Activated naive CD4-positive, alpha-beta T cell treated with anti-CD3 and anti-CD28 coated beads, Interleukin-2, amount 50 U/mL, for 24 hours (primary cell): Measurements from ENCODE around the gene SALL1.

Source experiments
- H3K27ac Mint-ChIP-seq: one replicate; pipeline ENCODE4 v1.8.0; 2021; ENCODE audit warnings: mild to moderate bottlenecking, mixed read lengths
- H3K27me3 Mint-ChIP-seq: one replicate; pipeline ENCODE4 v1.8.0; 2021; ENCODE audit warnings: mixed read lengths
- H3K36me3 Mint-ChIP-seq: one replicate; pipeline ENCODE4 v1.8.0; 2021; ENCODE audit warnings: mixed read lengths
- H3K4me1 Mint-ChIP-seq: one replicate; pipeline ENCODE4 v1.8.0; 2021; ENCODE audit warnings: mixed read lengths
- H3K4me3 Mint-ChIP-seq: one replicate; pipeline ENCODE4 v1.8.0; 2021; ENCODE audit warnings: mild to moderate bottlenecking, mixed read lengths
- H3K9me3 Mint-ChIP-seq: one replicate; pipeline ENCODE4 v1.8.0; 2021; ENCODE audit warnings: mixed read lengths

Gene SALL1

GRCh38 chr16:51150888-51151320 lies at the start of gene SALL1:
TSS of gene SALL1 (minus strand) at chr16:51151270. CDS start at chr16:51151241, 29 bp downstream.
- Mint-ChIP-seq H3K4me3 (no peak within 1 kb of the TSS), H3K4me1 (peaks cover 5% of the 10 kb centered on the region), H3K27ac (no peak within 1 kb of the TSS), H3K27me3 (peaks cover 47% of the 10 kb centered on the region), H3K9me3 (no peaks in the 10 kb centered on the region), H3K36me3 (no peaks in the 10 kb centered on the region)

DNA sequence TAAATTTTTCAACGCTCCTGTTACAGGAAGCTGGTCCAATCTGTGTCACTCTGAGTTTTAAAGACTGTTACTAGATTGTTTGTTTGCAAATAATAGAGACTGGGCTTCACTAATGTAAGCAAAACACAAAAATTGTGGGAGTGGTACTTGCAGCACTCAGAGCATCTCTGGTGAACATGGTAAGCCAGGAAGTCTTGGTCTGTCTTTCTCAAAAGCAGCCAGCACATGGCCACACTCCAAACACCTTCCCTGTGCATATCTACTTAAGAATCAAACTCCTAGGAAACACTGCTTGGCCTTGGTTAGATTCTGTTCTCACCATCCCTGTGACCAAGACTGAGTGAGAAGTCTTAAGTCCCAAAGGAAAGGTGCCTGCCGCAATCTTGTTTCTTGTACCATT lies 49.7 kb upstream of the SALL1 start:
- Mint-ChIP-seq H3K9me3 (peaks cover 5% of the 10 kb centered on the region), H3K27ac (no peak overlapping the region), H3K4me3 (no peak overlapping the region), H3K4me1 (no peaks in the 10 kb centered on the region), H3K27me3 (peaks cover 1% of the 10 kb centered on the region), H3K36me3 (no peaks in the 10 kb centered on the region)

DNA sequence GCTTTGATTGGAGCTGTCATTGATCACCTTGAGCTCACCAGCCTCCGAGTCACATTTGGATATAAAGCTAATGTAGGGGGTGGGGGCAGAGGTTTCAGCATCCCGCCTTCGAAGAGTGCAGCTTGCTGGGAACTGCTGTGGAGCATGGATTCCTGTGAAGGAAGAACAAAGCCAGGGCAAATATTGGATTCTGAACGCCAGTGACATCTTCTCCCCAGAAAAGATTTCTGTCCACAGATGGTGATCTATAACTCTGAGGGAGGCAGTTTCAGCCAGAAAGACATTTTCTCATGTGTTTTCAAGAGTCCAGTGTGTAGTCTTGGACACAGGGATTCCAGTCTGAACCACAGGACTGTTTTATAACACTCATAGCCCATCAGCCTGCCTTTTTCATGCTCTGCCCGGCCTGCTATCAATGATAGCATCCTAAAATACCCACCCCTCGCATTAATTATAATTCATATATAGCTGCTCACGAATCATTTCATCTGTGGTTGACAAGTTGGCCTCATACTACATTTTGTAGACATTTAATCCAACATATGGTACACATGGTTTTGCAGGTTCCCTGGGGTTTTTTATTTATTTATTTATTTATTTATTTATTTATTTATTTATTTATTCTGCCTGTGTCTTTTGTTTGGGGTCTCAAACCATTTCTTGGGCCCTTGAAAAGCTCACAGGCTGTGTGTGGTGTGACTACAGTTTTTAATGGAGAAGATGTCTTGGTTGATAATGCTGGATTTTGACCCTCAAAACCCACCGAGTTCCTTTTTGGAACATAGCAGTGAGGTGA lies 47.1 kb upstream of the SALL1 start:
- Mint-ChIP-seq H3K9me3 (peaks cover 5% of the 10 kb centered on the region), H3K27me3 (peaks cover 1% of the 10 kb centered on the region), H3K36me3 (no peaks in the 10 kb centered on the region), H3K4me1 (no peaks in the 10 kb centered on the region), H3K4me3 (no peak overlapping the region), H3K27ac (no peak overlapping the region)

- no peaks in the 10 kb centered on the region for H3K9me3 Mint-ChIP-seq
- no peak overlapping the region for H3K4me3 Mint-ChIP-seq
Measured at GRCh38 chr16:51193879-51194278, 42.8 kb upstream of the SALL1 start.

GRCh38 chr16:51184702-51185433 lies 33.8 kb upstream of the SALL1 start:
- H3K36me3 Mint-ChIP-seq: no peaks in the 10 kb centered on the region
- H3K4me3 Mint-ChIP-seq: no peak overlapping the region
- no peaks in the 10 kb centered on the region for H3K4me1 Mint-ChIP-seq
- peaks cover 1% of the 10 kb centered on the region for H3K27me3 Mint-ChIP-seq
- no peaks in the 10 kb centered on the region for H3K9me3 Mint-ChIP-seq
- H3K27ac Mint-ChIP-seq: no peak overlapping the region

More at GRCh38 chr16:51193879-51194278, 42.8 kb upstream of the SALL1 start:
- Mint-ChIP-seq H3K36me3 (no peaks in the 10 kb centered on the region), H3K27ac (no peak overlapping the region), H3K4me1 (no peaks in the 10 kb centered on the region), H3K27me3 (peaks cover 1% of the 10 kb centered on the region)

DNA sequence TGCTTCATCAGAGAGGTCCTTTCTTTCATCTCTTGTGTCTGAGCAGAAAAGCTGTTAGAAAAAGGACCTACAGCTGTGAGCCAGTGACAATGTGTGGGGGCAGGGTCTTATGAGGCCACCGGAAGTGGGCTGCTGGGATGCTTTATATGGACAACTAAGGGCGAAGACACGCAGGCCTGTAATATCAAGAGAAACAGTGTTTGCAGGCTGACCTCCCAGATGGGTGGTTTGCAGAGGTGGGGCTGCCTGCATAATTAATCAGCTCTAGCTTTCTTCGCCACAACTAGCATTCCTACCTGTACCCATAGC lies 30.4 kb upstream of the SALL1 start:
- Mint-ChIP-seq H3K27me3 (peaks cover 1% of the 10 kb centered on the region), H3K27ac (no peak overlapping the region), H3K4me1 (no peaks in the 10 kb centered on the region), H3K9me3 (no peaks in the 10 kb centered on the region), H3K4me3 (no peak overlapping the region), H3K36me3 (no peaks in the 10 kb centered on the region)

GRCh38 chr16:51180719-51181502 lies 29.8 kb upstream of the SALL1 start:
- no peak overlapping the region for H3K27ac Mint-ChIP-seq
- no peaks in the 10 kb centered on the region for H3K4me1 Mint-ChIP-seq
- no peaks in the 10 kb centered on the region for H3K36me3 Mint-ChIP-seq

GRCh38 chr16:51175081-51175480 lies 24.0 kb upstream of the SALL1 start:
- H3K4me1 Mint-ChIP-seq: no peaks in the 10 kb centered on the region
- no peaks in the 10 kb centered on the region for H3K27me3 Mint-ChIP-seq
- no peaks in the 10 kb centered on the region for H3K36me3 Mint-ChIP-seq
- H3K27ac Mint-ChIP-seq: no peak overlapping the region
- no peaks in the 10 kb centered on the region for H3K9me3 Mint-ChIP-seq
- no peak overlapping the region for H3K4me3 Mint-ChIP-seq

More at GRCh38 chr16:51180719-51181502, 29.8 kb upstream of the SALL1 start:
- Mint-ChIP-seq H3K4me3 (no peak overlapping the region), H3K27me3 (peaks cover 1% of the 10 kb centered on the region), H3K9me3 (no peaks in the 10 kb centered on the region)

DNA sequence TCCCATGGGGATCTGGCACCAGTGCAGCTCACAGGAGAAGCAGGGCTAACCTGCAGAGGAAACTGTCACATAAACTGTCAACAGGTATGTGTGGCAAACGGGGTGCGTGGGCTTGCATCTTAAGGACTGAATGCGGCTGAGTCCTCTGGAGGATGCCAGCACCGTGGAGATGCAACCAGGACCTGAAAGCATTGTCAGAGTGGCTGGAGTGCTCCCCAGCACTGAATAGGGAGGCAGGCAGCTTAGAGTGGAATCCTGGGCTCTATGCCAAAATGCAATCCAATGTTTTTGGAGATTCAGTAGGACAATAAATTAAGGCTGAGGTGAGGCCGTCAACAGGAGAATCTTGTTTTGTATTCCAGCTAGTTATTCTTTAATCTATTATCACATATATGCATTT lies 21.3 kb upstream of the SALL1 start:
- Mint-ChIP-seq H3K36me3 (no peaks in the 10 kb centered on the region), H3K27me3 (no peaks in the 10 kb centered on the region), H3K9me3 (no peaks in the 10 kb centered on the region), H3K4me1 (no peaks in the 10 kb centered on the region), H3K4me3 (no peak overlapping the region), H3K27ac (no peak overlapping the region)

DNA sequence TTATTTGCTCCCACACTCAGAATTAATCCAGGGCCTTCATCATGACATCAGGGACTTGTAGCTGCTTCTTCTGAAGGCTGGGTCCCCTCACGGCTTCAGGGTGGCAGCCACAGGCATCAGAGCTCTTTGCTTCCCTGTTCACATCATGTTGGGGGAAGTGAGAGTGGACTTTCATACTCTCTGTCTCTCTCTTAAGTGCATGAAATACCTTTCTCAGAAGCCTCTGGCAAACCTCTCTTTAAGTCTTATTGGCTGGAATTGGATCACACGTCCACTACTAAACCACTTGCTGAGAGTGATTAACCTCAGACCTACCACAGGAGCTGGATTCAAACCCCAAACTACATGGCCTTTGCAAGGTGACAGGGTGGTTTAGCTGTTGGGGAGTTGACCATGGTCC lies 17.7 kb upstream of the SALL1 start:
- Mint-ChIP-seq H3K4me1 (no peaks in the 10 kb centered on the region), H3K27me3 (no peaks in the 10 kb centered on the region), H3K4me3 (no peak overlapping the region), H3K9me3 (no peaks in the 10 kb centered on the region), H3K27ac (no peak overlapping the region), H3K36me3 (no peaks in the 10 kb centered on the region)

DNA sequence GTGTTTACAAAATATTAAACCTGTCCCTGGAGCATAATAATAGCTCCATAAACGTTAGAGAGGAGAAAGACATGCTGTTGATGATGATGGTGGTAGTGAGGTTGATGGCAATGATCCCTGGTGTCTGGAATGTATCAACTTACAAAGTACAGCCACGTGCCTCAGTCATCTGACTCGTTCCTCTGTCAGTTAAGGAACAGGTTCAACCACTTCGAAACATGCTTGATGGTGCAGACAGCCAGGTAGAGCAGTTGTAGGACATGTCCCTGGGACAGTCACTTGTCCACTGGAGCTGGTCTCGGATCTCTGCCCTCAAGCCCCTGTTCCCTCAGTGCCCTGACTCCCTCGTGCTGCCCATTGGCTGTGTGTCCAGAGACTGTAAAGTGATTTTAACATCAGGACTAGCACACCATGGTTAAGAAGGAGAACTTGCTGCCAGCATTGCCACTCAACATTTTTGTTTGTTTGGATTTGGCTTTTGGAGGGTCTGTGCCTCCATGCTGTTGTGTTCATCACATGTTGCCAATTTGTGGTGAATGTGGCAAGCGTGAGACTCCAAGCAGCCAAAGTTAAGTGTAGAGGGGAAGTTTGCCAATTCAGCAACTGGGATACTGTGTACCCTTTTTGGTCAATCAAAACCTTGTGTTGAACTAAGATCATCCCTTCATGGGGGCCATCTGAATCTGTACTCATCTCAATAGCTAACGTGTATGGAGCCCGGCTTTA lies 16.3 kb upstream of the SALL1 start:
- no peak overlapping the region for H3K4me3 Mint-ChIP-seq

GRCh38 chr16:51166541-51166940 lies 15.5 kb upstream of the SALL1 start:
- Mint-ChIP-seq H3K36me3 (no peaks in the 10 kb centered on the region), H3K27me3 (no peaks in the 10 kb centered on the region), H3K4me1 (no peaks in the 10 kb centered on the region), H3K9me3 (no peaks in the 10 kb centered on the region), H3K27ac (no peak overlapping the region), H3K4me3 (no peak overlapping the region)

More for the DNA sequence above, 16.3 kb upstream of the SALL1 start:
- Mint-ChIP-seq H3K27ac (no peak overlapping the region), H3K36me3 (no peaks in the 10 kb centered on the region), H3K27me3 (no peaks in the 10 kb centered on the region), H3K4me1 (no peaks in the 10 kb centered on the region), H3K9me3 (no peaks in the 10 kb centered on the region)

DNA sequence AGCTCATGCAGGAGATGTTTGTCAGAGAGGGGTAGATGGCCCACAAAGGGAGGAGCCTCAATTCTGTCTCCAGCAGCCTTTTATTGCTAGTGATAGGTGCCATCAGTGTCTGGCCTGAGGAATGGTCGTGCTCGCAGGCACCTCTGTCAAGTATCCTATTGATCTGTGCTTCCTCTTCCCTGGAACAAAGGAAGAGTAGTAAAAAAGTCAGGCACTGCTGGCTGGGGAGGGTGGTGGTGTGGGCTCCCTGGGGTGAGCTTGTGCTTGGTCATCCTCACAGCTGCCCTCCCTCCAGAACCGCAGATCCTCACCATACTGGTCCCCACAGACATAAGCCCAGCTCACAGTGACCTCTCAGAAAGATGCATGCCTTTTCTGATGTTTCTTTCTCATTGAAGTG lies 15.0 kb upstream of the SALL1 start:
- H3K27ac Mint-ChIP-seq: no peak overlapping the region
- peaks cover 3% of the 10 kb centered on the region for H3K27me3 Mint-ChIP-seq
- no peak overlapping the region for H3K4me3 Mint-ChIP-seq
- no peaks in the 10 kb centered on the region for H3K36me3 Mint-ChIP-seq
- no peaks in the 10 kb centered on the region for H3K4me1 Mint-ChIP-seq
- H3K9me3 Mint-ChIP-seq: no peaks in the 10 kb centered on the region

GRCh38 chr16:51165043-51165442 lies 14.0 kb upstream of the SALL1 start:
- no peaks in the 10 kb centered on the region for H3K9me3 Mint-ChIP-seq
- H3K27ac Mint-ChIP-seq: no peak overlapping the region
- peaks cover 6% of the 10 kb centered on the region for H3K27me3 Mint-ChIP-seq
- H3K4me3 Mint-ChIP-seq: no peak overlapping the region
- H3K36me3 Mint-ChIP-seq: no peaks in the 10 kb centered on the region
- H3K4me1 Mint-ChIP-seq: no peaks in the 10 kb centered on the region

DNA sequence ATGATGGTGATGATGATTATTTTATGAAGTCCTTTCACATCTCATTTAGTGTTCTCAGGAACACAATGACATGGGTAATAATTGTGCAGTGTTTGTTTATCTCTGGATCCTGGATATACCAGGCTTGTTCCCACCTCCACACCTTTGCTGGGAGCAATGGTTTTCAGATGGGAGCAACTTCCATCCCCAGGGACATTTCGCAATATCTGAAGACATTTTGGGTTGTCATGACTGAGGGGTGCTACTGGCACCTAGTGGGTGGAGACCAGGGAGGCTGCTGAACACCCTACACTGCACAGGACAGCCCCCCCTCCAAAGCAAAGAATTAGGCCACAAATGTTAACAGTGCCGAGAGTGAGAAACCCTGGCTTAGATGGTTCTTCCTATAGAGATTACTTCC lies 13.5 kb upstream of the SALL1 start:
- peaks cover 8% of the 10 kb centered on the region for H3K27me3 Mint-ChIP-seq
- H3K27ac Mint-ChIP-seq: no peak overlapping the region
- H3K9me3 Mint-ChIP-seq: no peaks in the 10 kb centered on the region
- H3K4me1 Mint-ChIP-seq: no peaks in the 10 kb centered on the region
- H3K4me3 Mint-ChIP-seq: no peak overlapping the region
- no peaks in the 10 kb centered on the region for H3K36me3 Mint-ChIP-seq
